DOHH2 (cell line): ENCODE results near the gene HRC.
"Not testable (repeated sequence)": the region's sequence is repeated elsewhere in the genome, so short reads cannot be mapped to it uniquely, and the experiment has no call there.

ENCODE experiments used
- H3F3A ChIP-seq: fragments of 200-600 bp; sonication (generic), shearing (Covaris generic); 2 replicates; pipeline ENCODE4 v1.6.0; 2016; ENCODE audit warnings: antibody characterized with exemption, mild to moderate bottlenecking; ENCODE audit not compliant: control insufficient read depth, insufficient read depth
- H3K27ac ChIP-seq: fragments of 200-600 bp; sonication (generic); 2 replicates; pipeline ENCODE4 v1.5.1; 2014; ENCODE audit warnings: low read depth, mild to moderate bottlenecking, low read length, moderate library complexity
- H3K27me3 ChIP-seq: fragments of 200-600 bp; sonication (generic); 2 replicates; pipeline ENCODE4 v1.6.1; 2014; ENCODE audit warnings: mild to moderate bottlenecking, low read length, mixed read lengths; ENCODE audit not compliant: control insufficient read depth
- H3K36me3 ChIP-seq: fragments of 200-600 bp; sonication (generic); 2 replicates; pipeline ENCODE4 v1.6.1; 2014; ENCODE audit warnings: mild to moderate bottlenecking, low read length, moderate library complexity, mixed read lengths; ENCODE audit not compliant: control insufficient read depth
- H3K4me1 ChIP-seq: fragments of 200-600 bp; sonication (generic); 2 replicates; pipeline ENCODE4 v1.6.1; 2014; ENCODE audit warnings: mild to moderate bottlenecking, low read length, mixed read lengths; ENCODE audit not compliant: control insufficient read depth
- H3K4me2 ChIP-seq: fragments of 200-600 bp; sonication (generic); 2 replicates; pipeline ENCODE4 v1.6.0; 2014; ENCODE audit warnings: mild to moderate bottlenecking, low read length, moderate library complexity
- H3K4me3 ChIP-seq: fragments of 200-600 bp; sonication (generic); 2 replicates; pipeline ENCODE4 v1.5.1; 2014; ENCODE audit warnings: mild to moderate bottlenecking, low read length, mixed read lengths
- H3K79me2 ChIP-seq: fragments of 200-600 bp; sonication (generic); 2 replicates; pipeline ENCODE4 v1.6.1; 2014; ENCODE audit warnings: mild to moderate bottlenecking, low read length, mixed read lengths; ENCODE audit not compliant: control insufficient read depth
- H3K9me2 ChIP-seq: fragments of 200-600 bp; sonication (generic); replicated peaks from 2 replicates; pipeline ENCODE4 v1.6.1; 2014; ENCODE audit warnings: mild to moderate bottlenecking, low read length, mixed read lengths; ENCODE audit not compliant: control insufficient read depth
- H3K9me3 ChIP-seq: fragments of 200-600 bp; sonication (generic); 2 replicates; pipeline ENCODE4 v1.6.1; 2014; ENCODE audit warnings: antibody characterized with exemption, low read length, mixed read lengths; ENCODE audit not compliant: control insufficient read depth, insufficient read depth
- H4K20me1 ChIP-seq: fragments of 200-600 bp; sonication (generic); 2 replicates; pipeline ENCODE4 v1.6.0; 2014; ENCODE audit warnings: low read depth, mild to moderate bottlenecking, antibody characterized with exemption, low read length, moderate library complexity; ENCODE audit not compliant: control insufficient read depth, insufficient read depth
- EZH2phosphoT487 ChIP-seq: fragments of 200-600 bp; sonication (generic); IDR thresholded peaks from 2 replicates; pipeline ENCODE4 v1.6.1; 2017; ENCODE audit warnings: borderline replicate concordance, mild to moderate bottlenecking, antibody characterized with exemption, low read length, moderate library complexity, mixed read lengths
- TF ChIP-seq, protein P1 (sequence below): fragments of 200-600 bp; sonication (generic); IDR thresholded peaks from one replicate; pipeline ENCODE4 v1.5.1; 2014; ENCODE audit warnings: antibody characterized with exemption, mild to moderate bottlenecking, low read depth, low read length; ENCODE audit not compliant: poor library complexity, severe bottlenecking

Gene HRC

DNA sequence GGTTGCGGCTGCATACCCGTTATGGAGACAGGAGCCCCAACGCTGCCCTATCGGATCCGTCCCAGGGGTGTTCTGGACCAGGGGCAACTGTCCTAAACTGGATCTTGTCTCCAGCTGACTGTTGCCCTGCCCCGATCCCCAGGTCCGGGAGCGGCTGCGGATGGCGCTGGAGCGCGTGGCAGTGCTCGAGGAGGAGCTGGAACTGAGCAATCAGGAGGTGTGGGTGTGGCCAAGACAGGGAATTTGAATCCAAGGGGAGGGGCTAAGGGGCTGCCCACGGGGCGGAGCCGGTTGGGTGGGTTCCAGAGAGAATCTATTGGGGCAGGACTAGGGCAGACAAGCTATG, 26.0 kb downstream of the HRC start:
- no peaks in the 10 kb centered on the region for H3K36me3 ChIP-seq
- no peaks in the 10 kb centered on the region; the same call in 1 of the 2 replicates for H3K27me3 ChIP-seq
- 0 out of 2 replicates have a peak, but pooled peaks cover 3% of the 10 kb centered on the region for H3F3A ChIP-seq
- TF ChIP-seq EZH2phosphoT487 = no peak
- TF ChIP-seq, protein P1, sequence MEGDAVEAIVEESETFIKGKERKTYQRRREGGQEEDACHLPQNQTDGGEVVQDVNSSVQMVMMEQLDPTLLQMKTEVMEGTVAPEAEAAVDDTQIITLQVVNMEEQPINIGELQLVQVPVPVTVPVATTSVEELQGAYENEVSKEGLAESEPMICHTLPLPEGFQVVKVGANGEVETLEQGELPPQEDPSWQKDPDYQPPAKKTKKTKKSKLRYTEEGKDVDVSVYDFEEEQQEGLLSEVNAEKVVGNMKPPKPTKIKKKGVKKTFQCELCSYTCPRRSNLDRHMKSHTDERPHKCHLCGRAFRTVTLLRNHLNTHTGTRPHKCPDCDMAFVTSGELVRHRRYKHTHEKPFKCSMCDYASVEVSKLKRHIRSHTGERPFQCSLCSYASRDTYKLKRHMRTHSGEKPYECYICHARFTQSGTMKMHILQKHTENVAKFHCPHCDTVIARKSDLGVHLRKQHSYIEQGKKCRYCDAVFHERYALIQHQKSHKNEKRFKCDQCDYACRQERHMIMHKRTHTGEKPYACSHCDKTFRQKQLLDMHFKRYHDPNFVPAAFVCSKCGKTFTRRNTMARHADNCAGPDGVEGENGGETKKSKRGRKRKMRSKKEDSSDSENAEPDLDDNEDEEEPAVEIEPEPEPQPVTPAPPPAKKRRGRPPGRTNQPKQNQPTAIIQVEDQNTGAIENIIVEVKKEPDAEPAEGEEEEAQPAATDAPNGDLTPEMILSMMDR = no peak
- H3K27ac ChIP-seq = no peak overlapping the region
- peaks cover 13% of the 10 kb centered on the region for H3K4me1 ChIP-seq
- no peaks in the 10 kb centered on the region for H3K9me3 ChIP-seq
- peak overlapping the region; percentile 87; the same call in 1 of the 2 replicates for H3K4me2 ChIP-seq
- no peaks in the 10 kb centered on the region for H3K79me2 ChIP-seq
- H3K4me3 ChIP-seq = no peak overlapping the region
- no peaks in the 10 kb centered on the region for H3K9me2 ChIP-seq
- no peaks in the 10 kb centered on the region for H4K20me1 ChIP-seq

DNA sequence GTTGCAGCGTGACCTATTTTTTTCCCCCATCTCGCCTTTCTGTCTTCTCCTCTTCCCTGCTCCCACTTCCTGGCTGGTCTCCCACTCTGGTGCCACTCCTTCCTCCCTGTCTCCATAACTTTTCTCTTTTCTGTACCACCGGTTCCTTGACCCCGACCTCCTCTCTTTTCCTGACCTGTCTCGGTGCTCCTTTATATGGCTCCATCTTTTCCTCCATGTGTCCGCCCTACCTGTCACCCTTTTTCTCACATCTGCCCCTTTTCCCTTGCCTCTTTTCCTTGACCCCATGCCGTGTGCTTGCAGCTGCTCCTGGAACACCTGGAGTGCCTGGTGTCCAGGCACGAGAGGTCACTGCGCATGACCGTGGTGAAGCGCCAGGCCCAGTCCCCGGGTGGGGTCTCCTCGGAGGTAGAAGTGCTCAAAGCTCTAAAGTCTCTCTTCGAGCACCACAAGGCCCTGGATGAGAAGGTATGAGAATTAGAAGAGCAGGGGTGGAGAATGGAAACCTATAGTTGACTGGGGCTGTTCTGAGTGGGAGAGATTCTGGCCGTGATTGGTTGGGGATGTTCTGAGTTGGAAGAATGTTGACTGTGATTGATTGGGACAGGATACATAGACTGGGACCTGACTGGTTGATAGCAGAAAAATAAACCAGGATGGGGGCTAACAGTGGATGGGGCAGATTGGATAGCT, 26.5 kb downstream of the HRC start:
- no peaks in the 10 kb centered on the region for H3K9me2 ChIP-seq
- H3K27ac ChIP-seq = no peak overlapping the region
- H3K4me2 ChIP-seq = peak overlapping the region; percentile 87
- H3K36me3 ChIP-seq = no peaks in the 10 kb centered on the region
- H3K9me3 ChIP-seq = no peaks in the 10 kb centered on the region
- H3K4me1 ChIP-seq = peaks cover 13% of the 10 kb centered on the region
- H3K79me2 ChIP-seq = no peaks in the 10 kb centered on the region
- H3K4me3 ChIP-seq = peak overlapping the region; percentile 82
- H3K27me3 ChIP-seq = no peaks in the 10 kb centered on the region; the same call in 1 of the 2 replicates
- TF ChIP-seq, protein P1 = no peak
- no peak for TF ChIP-seq EZH2phosphoT487
- no peaks in the 10 kb centered on the region for H4K20me1 ChIP-seq
- H3F3A ChIP-seq = 0 out of 2 replicates have a peak, but pooled peaks cover 3% of the 10 kb centered on the region

DNA sequence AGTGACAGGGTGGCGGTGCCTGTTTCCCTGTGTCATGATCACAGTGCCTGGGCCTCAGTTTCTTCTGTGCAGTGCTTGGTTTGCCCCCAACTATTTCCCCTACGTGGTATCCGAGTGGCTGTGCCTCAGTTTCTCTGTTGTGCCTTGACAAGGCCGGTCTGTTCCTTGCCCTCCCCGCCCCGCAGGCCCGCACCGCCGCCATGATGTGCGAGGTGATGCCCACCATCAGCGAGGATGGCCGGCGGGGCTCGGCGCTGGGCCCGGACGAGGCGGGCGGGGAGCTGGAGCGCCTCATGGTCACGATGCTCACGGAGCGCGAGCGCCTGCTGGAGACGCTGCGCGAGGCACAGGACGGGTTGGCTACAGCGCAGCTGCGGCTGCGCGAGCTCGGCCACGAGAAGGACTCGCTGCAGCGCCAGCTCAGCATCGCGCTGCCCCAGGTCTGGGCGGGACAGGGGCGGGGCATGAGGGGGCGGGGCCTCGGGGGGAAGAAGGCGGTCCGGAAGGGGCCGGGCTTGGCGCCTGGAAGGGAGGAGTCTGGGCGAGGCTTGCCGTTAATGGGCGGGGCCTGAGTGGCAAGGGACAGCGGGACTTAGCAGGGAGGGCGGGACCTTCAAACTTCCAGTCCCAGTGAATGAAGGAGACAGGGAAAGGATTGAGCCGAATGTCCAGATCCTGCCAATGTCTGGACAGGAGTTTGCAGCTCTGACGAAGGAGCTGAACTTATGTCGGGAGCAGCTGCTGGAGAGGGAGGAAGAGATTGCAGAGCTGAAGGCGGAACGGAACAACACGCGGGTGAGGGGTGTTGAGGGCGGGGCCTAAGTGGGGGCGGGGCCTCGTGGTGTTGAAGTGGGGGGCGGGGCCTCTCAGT, 27.3 kb downstream of the HRC start:
- Histone ChIP-seq H3K4me2 (peak overlapping the region; percentile 87), H3K36me3 (no peaks in the 10 kb centered on the region), H3K27ac (no peak overlapping the region), H3K9me2 (no peaks in the 10 kb centered on the region), H3K4me1 (peaks cover 13% of the 10 kb centered on the region), H3K27me3 (no peaks in the 10 kb centered on the region; the same call in 1 of the 2 replicates), H3K79me2 (no peaks in the 10 kb centered on the region), H3K4me3 (peak overlapping the region; percentile 82), H3F3A (0 out of 2 replicates have a peak, but pooled peaks cover 3% of the 10 kb centered on the region), H3K9me3 (no peaks in the 10 kb centered on the region), H4K20me1 (no peaks in the 10 kb centered on the region)
- TF ChIP-seq, protein P1 = peak; percentile 20
- no peak for TF ChIP-seq EZH2phosphoT487

DNA sequence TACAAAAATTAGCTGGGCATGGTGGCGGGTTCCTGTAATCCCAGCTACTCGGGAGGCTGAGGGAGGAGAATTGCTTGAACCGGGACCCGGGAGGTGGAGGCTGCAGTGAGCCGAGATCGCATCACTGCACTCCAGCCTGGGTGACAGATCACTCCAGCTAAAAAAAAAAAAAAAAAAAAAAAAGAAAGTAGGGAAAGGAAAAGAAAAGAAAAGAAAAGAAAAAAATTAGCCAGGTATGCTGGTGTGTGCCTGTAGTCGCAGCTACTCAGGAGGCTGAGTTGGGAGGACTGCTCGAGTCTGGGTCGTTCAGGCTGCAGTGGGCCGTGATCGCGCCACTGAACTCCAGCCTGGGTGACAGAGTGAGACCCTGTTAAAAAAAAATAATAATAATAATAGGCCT, 28.0 kb downstream of the HRC start:
- not testable (repeated sequence) for H3K9me3 ChIP-seq, H3F3A ChIP-seq, H4K20me1 ChIP-seq, H3K79me2 ChIP-seq, H3K27ac ChIP-seq, H3K9me2 ChIP-seq, H3K4me2 ChIP-seq, H3K4me3 ChIP-seq, H3K36me3 ChIP-seq, H3K27me3 ChIP-seq
- peaks cover 13% of the 10 kb centered on the region for H3K4me1 ChIP-seq
